ENCODE measurements around the gene TPPP3.

The TPPP3 gene

DNA sequence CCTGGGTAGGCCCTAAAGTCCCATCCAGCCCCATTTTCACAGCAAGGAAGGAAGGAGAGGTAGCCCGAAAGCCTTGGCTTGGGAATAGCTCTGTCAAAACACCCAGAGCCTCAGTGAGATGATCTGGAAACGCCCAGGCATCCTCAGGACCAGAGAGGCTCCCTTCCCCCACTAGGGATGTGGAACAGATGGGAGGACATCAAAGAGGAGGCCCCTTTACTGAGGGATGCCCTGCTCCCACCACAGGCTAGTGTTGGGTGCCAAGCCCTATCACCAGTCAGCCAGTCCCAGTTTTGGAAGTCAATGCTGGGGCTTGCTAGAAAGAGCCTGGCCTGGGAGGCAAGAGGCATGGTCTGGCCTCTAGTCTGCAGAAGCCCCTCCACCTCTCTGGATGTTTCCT, 4.7 kb downstream of the TPPP3 start:
- ATAC-seq = no peak
- TF ChIP-seq TCF4 (CRISPR knock-in tag; IDR thresholded peaks at IDR 0.05; ENCODE audit: borderline replicate concordance) (no peak), ISL1 (CRISPR knock-in tag; IDR thresholded peaks at IDR 0.05) (no peak), SNAI2 (CRISPR knock-in tag; IDR thresholded peaks at IDR 0.05) (no peak)
- TF ChIP-seq, protein P1, sequence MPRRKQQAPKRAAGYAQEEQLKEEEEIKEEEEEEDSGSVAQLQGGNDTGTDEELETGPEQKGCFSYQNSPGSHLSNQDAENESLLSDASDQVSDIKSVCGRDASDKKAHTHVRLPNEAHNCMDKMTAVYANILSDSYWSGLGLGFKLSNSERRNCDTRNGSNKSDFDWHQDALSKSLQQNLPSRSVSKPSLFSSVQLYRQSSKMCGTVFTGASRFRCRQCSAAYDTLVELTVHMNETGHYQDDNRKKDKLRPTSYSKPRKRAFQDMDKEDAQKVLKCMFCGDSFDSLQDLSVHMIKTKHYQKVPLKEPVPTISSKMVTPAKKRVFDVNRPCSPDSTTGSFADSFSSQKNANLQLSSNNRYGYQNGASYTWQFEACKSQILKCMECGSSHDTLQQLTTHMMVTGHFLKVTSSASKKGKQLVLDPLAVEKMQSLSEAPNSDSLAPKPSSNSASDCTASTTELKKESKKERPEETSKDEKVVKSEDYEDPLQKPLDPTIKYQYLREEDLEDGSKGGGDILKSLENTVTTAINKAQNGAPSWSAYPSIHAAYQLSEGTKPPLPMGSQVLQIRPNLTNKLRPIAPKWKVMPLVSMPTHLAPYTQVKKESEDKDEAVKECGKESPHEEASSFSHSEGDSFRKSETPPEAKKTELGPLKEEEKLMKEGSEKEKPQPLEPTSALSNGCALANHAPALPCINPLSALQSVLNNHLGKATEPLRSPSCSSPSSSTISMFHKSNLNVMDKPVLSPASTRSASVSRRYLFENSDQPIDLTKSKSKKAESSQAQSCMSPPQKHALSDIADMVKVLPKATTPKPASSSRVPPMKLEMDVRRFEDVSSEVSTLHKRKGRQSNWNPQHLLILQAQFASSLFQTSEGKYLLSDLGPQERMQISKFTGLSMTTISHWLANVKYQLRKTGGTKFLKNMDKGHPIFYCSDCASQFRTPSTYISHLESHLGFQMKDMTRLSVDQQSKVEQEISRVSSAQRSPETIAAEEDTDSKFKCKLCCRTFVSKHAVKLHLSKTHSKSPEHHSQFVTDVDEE (CRISPR knock-in tag; IDR thresholded peaks at IDR 0.05) = no peak

DNA sequence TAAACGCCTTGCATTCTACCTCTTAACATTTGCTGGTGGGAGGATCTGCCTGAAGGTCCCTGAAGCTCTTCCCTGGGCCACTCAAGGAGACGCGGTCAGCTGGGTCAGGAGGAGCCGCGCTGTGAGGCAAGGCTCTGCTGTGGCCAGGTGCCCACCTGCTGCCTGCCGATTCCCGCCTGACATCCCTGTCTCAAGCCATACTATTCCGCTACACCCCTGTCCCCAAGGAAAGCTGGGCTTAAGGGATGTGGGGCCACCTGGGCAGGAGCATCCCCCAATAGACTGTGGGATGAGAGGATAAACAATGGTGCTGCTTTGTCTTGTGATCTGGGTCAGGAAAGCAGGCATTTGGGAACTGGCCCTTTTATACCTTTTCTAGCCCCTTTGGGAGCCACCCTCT, 5.1 kb downstream of the TPPP3 start:
- no peak for TF ChIP-seq PPARA (CRISPR knock-in tag; IDR thresholded peaks at IDR 0.05; ENCODE audit: borderline replicate concordance)
- TF ChIP-seq, protein P2, sequence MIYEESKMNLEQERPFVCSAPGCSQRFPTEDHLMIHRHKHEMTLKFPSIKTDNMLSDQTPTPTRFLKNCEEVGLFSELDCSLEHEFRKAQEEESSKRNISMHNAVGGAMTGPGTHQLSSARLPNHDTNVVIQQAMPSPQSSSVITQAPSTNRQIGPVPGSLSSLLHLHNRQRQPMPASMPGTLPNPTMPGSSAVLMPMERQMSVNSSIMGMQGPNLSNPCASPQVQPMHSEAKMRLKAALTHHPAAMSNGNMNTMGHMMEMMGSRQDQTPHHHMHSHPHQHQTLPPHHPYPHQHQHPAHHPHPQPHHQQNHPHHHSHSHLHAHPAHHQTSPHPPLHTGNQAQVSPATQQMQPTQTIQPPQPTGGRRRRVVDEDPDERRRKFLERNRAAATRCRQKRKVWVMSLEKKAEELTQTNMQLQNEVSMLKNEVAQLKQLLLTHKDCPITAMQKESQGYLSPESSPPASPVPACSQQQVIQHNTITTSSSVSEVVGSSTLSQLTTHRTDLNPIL (CRISPR knock-in tag; IDR thresholded peaks at IDR 0.05; ENCODE audit: low read depth) = no peak
- TF ChIP-seq BACH2 (CRISPR knock-in tag; IDR thresholded peaks at IDR 0.05; ENCODE audit: borderline replicate concordance) = no peak
- TF ChIP-seq, protein P3, sequence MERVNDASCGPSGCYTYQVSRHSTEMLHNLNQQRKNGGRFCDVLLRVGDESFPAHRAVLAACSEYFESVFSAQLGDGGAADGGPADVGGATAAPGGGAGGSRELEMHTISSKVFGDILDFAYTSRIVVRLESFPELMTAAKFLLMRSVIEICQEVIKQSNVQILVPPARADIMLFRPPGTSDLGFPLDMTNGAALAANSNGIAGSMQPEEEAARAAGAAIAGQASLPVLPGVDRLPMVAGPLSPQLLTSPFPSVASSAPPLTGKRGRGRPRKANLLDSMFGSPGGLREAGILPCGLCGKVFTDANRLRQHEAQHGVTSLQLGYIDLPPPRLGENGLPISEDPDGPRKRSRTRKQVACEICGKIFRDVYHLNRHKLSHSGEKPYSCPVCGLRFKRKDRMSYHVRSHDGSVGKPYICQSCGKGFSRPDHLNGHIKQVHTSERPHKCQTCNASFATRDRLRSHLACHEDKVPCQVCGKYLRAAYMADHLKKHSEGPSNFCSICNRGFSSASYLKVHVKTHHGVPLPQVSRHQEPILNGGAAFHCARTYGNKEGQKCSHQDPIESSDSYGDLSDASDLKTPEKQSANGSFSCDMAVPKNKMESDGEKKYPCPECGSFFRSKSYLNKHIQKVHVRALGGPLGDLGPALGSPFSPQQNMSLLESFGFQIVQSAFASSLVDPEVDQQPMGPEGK (CRISPR knock-in tag; IDR thresholded peaks at IDR 0.05; ENCODE audit: borderline replicate concordance) = no peak
- TF ChIP-seq ESRRG (CRISPR knock-in tag; IDR thresholded peaks at IDR 0.05) = no peak
- TF ChIP-seq, protein P4, sequence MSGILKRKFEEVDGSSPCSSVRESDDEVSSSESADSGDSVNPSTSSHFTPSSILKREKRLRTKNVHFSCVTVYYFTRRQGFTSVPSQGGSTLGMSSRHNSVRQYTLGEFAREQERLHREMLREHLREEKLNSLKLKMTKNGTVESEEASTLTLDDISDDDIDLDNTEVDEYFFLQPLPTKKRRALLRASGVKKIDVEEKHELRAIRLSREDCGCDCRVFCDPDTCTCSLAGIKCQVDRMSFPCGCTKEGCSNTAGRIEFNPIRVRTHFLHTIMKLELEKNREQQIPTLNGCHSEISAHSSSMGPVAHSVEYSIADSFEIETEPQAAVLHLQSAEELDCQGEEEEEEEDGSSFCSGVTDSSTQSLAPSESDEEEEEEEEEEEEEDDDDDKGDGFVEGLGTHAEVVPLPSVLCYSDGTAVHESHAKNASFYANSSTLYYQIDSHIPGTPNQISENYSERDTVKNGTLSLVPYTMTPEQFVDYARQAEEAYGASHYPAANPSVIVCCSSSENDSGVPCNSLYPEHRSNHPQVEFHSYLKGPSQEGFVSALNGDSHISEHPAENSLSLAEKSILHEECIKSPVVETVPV (CRISPR knock-in tag; IDR thresholded peaks at IDR 0.05) = no peak
- no peak for TF ChIP-seq OSR1 (CRISPR knock-in tag; IDR thresholded peaks at IDR 0.05)
- TF ChIP-seq ZNF8 (CRISPR knock-in tag; IDR thresholded peaks at IDR 0.05) = no peak
- no peak for TF ChIP-seq ZNF565 (CRISPR knock-in tag; conservative IDR thresholded peaks at IDR 0.05; ENCODE audit: low read depth)
- TF ChIP-seq ZNF70 (CRISPR knock-in tag; IDR thresholded peaks at IDR 0.05) = no peak
- no peak for TF ChIP-seq RARB (CRISPR knock-in tag; IDR thresholded peaks at IDR 0.05)
- TF ChIP-seq, protein P5, sequence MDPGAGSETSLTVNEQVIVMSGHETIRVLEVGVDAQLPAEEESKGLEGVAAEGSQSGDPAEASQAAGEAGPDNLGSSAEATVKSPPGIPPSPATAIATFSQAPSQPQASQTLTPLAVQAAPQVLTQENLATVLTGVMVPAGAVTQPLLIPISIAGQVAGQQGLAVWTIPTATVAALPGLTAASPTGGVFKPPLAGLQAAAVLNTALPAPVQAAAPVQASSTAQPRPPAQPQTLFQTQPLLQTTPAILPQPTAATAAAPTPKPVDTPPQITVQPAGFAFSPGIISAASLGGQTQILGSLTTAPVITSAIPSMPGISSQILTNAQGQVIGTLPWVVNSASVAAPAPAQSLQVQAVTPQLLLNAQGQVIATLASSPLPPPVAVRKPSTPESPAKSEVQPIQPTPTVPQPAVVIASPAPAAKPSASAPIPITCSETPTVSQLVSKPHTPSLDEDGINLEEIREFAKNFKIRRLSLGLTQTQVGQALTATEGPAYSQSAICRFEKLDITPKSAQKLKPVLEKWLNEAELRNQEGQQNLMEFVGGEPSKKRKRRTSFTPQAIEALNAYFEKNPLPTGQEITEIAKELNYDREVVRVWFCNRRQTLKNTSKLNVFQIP (CRISPR knock-in tag; IDR thresholded peaks at IDR 0.05; ENCODE audit: borderline replicate concordance, low read depth) = no peak
- ATAC-seq = no peak

DNA sequence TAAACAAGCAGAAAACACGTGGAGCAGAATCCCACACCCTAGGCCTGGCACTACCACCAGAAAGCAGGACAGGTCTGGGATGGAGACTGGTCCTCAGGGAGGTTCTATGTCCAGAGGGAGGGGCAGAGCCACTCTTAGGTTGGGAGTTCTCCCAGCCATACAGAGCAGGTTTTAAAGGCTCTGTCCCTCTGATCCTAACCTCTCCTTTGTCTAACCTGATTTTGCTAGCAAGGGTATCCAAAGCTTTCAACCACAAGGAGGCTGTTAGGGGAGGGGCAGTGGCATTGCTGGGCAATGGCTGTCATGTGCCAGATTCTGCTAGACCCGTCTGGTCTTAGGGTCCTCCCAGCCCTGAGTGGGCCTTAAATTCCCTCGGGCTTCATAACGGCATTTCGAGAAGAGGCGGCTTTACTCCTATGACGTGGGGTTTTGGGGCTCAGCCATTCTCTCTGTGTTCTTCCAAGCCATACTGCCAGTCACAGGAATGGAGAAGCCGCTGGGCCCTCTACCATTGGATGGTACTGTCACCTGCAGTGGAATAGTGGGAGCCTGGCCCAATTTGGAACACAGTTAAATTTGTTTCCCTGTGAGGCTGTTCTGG, 5.7 kb downstream of the TPPP3 start:
- ATAC-seq = no peak
- no peak for TF ChIP-seq ZFP30 (CRISPR knock-in tag; IDR thresholded peaks at IDR 0.05)
- TF ChIP-seq, protein P4 (CRISPR knock-in tag; IDR thresholded peaks at IDR 0.05) = no peak
- TF ChIP-seq PPARA (CRISPR knock-in tag; IDR thresholded peaks at IDR 0.05; ENCODE audit: borderline replicate concordance) = no peak
- TF ChIP-seq, protein P3 (CRISPR knock-in tag; IDR thresholded peaks at IDR 0.05; ENCODE audit: borderline replicate concordance) = no peak
- TF ChIP-seq, protein P5 (CRISPR knock-in tag; IDR thresholded peaks at IDR 0.05; ENCODE audit: borderline replicate concordance, low read depth) = no peak
- no peak for TF ChIP-seq OSR1 (CRISPR knock-in tag; IDR thresholded peaks at IDR 0.05)
- TF ChIP-seq ZC3H10 (CRISPR knock-in tag; IDR thresholded peaks at IDR 0.05) = no peak
- TF ChIP-seq RARB (CRISPR knock-in tag; IDR thresholded peaks at IDR 0.05) = no peak
- TF ChIP-seq SNAI2 (CRISPR knock-in tag; IDR thresholded peaks at IDR 0.05) = no peak
- no peak for TF ChIP-seq GLIS3 (CRISPR knock-in tag; IDR thresholded peaks at IDR 0.05)
- no peak for TF ChIP-seq ZNF8 (CRISPR knock-in tag; IDR thresholded peaks at IDR 0.05)
- TF ChIP-seq, protein P2 (CRISPR knock-in tag; IDR thresholded peaks at IDR 0.05; ENCODE audit: low read depth) = no peak
- TF ChIP-seq TCF4 (CRISPR knock-in tag; IDR thresholded peaks at IDR 0.05; ENCODE audit: borderline replicate concordance) = no peak
- no peak for TF ChIP-seq BACH2 (CRISPR knock-in tag; IDR thresholded peaks at IDR 0.05; ENCODE audit: borderline replicate concordance)
- no peak for TF ChIP-seq ARNTL (CRISPR knock-in tag; IDR thresholded peaks at IDR 0.05; ENCODE audit: borderline replicate concordance, low read depth)

Data from SK-N-SH treated with all-trans-retinoic acid at 6 μM for 48 hours (cell line).